Transverse colon (tissue), 3 donors: ENCODE measurements around the gene ARHGAP5.

Experiments
- CTCF ChIP-seq, 5 experiments: fragments of 200-600 bp in 3 of 5; fragments of 450-650 bp in 2 of 5; sonication (generic) in 3 of 5; IDR thresholded peaks; 1 replicate in 2 of 5; 2 replicates in 3 of 5; pipeline ENCODE4 v1.5.1; 2016 to 2017; ENCODE audit warnings: antibody characterized with exemption in 5 of 5, inconsistent platforms in 3 of 5, mild to moderate bottlenecking in 2 of 5, moderate library complexity in 1 of 5
- EP300 ChIP-seq: sonication (generic); formaldehyde crosslinking; IDR thresholded peaks from one replicate; pipeline ENCODE4 v1.6.1; 2017; ENCODE audit warnings: antibody characterized with exemption, low read depth
- POLR2A ChIP-seq: fragments of 450-650 bp; IDR thresholded peaks from one replicate; pipeline ENCODE4 v1.6.1; 2016; ENCODE audit warnings: antibody characterized with exemption, mild to moderate bottlenecking, moderate library complexity

GRCh38 chr14:32128703-32129102 lies 51.6 kb downstream of the ARHGAP5 start:
- TF ChIP-seq CTCF (IDR thresholded peaks at IDR 0.05) (no peak), POLR2A (no peak), EP300 (no peak)
